ENCODE measurements around the gene SYNJ2.

- TF ChIP-seq, protein P1, sequence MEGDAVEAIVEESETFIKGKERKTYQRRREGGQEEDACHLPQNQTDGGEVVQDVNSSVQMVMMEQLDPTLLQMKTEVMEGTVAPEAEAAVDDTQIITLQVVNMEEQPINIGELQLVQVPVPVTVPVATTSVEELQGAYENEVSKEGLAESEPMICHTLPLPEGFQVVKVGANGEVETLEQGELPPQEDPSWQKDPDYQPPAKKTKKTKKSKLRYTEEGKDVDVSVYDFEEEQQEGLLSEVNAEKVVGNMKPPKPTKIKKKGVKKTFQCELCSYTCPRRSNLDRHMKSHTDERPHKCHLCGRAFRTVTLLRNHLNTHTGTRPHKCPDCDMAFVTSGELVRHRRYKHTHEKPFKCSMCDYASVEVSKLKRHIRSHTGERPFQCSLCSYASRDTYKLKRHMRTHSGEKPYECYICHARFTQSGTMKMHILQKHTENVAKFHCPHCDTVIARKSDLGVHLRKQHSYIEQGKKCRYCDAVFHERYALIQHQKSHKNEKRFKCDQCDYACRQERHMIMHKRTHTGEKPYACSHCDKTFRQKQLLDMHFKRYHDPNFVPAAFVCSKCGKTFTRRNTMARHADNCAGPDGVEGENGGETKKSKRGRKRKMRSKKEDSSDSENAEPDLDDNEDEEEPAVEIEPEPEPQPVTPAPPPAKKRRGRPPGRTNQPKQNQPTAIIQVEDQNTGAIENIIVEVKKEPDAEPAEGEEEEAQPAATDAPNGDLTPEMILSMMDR (IDR thresholded peaks at IDR 0.05) = no peak
- no peak for TF ChIP-seq POLR2A (IDR thresholded peaks at IDR 0.05)
These were observed 82.1 kb downstream of the SYNJ2 start for GRCh38 chr6:158063736-158064135.
